ENCODE data around the gene ATP4A. TPM values are rescaled to one million over a fixed set of nuclear protein-coding genes. Genes with fewer than 3 reads are reported as not detected.

Gene ATP4A
- total RNA-seq, 2 donors from 2014 or later, result 8.2 TPM; not detected in 1

DNA sequence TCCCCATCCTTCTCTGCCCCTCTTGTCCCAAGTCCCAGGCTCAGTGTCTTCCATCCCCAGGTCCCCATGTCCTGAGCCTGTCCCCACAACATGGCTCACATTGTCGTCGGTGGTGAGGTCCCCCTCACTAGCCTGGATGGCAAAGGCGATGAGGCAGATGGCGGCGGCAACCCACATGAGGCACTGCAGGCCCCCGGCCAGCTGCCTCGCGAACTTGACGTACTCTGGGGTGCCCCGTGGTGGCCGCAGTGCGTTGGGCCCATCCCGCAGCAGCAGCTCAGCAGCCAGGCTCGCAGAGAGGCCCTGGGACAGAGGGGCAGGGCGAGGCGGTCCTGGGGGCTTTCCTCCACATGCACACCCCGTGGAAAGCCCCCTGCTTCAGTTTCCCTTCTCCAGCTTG is 1.1 kb downstream of the ATP4A start:
- Histone ChIP-seq H3K4me1 (peaks cover 76% of the 10 kb centered on the region), H3K27ac (no peak overlapping the region), H3K4me3 (no peak overlapping the region), H3K36me3 (replicated peaks in 1 of 2; ENCODE audit: insufficient read depth in 1 of 2, low read depth in 2 of 2) (no peaks in the 10 kb centered on the region), H3K9me3 (no peaks in the 10 kb centered on the region), H3K27me3 (no peaks in the 10 kb centered on the region)
- ATAC-seq (no peak), DNase-seq (no peak)
- WGBS, 2 donors, result 79 to 86% methylated on average over 8 to 17 of the region's 17 CpGs
- TF ChIP-seq POLR2A (IDR thresholded peaks at IDR 0.05), result no peak
- TF ChIP-seq, protein P1, sequence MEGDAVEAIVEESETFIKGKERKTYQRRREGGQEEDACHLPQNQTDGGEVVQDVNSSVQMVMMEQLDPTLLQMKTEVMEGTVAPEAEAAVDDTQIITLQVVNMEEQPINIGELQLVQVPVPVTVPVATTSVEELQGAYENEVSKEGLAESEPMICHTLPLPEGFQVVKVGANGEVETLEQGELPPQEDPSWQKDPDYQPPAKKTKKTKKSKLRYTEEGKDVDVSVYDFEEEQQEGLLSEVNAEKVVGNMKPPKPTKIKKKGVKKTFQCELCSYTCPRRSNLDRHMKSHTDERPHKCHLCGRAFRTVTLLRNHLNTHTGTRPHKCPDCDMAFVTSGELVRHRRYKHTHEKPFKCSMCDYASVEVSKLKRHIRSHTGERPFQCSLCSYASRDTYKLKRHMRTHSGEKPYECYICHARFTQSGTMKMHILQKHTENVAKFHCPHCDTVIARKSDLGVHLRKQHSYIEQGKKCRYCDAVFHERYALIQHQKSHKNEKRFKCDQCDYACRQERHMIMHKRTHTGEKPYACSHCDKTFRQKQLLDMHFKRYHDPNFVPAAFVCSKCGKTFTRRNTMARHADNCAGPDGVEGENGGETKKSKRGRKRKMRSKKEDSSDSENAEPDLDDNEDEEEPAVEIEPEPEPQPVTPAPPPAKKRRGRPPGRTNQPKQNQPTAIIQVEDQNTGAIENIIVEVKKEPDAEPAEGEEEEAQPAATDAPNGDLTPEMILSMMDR (IDR thresholded peaks at IDR 0.05), result no peak
- intact Hi-C loops (cut with DNase I), result no loop called here

DNA sequence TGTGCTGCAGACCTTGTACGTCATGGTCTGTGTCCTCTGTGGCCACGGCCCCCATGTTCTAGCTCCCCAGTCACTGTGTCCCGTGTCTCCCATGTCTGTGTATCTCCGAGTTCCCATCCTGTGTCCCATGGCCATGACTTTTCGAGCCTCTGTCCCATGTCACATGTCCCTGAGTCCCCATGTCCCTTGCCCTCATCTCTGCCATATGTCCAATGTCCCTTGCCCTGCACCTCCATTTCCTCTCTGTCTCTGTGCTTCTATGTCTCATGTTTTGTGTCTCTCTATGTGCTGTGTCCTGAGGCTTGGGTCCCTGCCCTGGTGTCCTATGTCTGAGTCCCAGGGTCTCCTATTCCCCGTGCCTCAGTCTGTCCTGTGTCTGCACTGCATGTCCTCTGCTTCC is 2.0 kb downstream of the ATP4A start:
- H3K27ac ChIP-seq, result peak overlapping the region in 2 of 4 donors; percentile 10 to 42
- ATAC-seq, result no peak
- TF ChIP-seq POLR2A (IDR thresholded peaks at IDR 0.05), result no peak
- TF ChIP-seq, protein P1 (IDR thresholded peaks at IDR 0.05), result no peak
- H3K36me3 ChIP-seq (replicated peaks in 1 of 2; ENCODE audit: insufficient read depth in 1 of 2, low read depth in 2 of 2), result no peaks in the 10 kb centered on the region
- H3K27me3 ChIP-seq, result no peaks in the 10 kb centered on the region
- DNase-seq, result no peak
- intact Hi-C loops (cut with DNase I), result no loop called here
- no peak overlapping the region for H3K4me3 ChIP-seq
- peaks cover 68% of the 10 kb centered on the region for H3K4me1 ChIP-seq
- 79 to 91% methylated on average over 6 of the region's 6 CpGs for WGBS, 2 donors
- no peaks in the 10 kb centered on the region for H3K9me3 ChIP-seq

DNA sequence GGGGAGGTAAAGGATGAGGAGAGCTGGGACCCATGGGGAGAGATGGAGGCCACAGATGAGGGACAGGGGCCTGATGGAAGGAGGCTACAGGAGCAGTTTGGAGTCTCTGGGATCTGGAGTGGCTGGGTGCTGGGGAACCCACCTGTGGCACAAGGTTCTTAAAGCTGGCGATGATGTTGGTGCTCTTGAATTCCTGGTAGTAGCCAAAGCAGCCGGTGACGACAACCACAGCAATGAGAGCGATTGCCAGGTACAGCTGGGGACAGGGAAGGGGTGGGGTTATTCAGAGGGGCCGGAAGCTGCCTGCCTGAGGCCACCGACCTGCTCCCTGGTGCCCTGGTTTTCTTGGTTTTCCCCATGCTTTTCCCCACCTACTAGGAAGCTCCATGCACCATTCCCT is 2.8 kb downstream of the ATP4A start:
- peak in 3 of 4 donors; percentile 66 to 82 (median 73) for DNase-seq
- TF ChIP-seq, protein P1 (IDR thresholded peaks at IDR 0.05), result no peak
- TF ChIP-seq POLR2A (IDR thresholded peaks at IDR 0.05), result peak in 2 of 3 donors; percentile 21 to 58
- peaks cover 62% of the 10 kb centered on the region for H3K4me1 ChIP-seq
- H3K9me3 ChIP-seq, result no peaks in the 10 kb centered on the region
- no peaks in the 10 kb centered on the region for H3K36me3 ChIP-seq (replicated peaks in 1 of 2; ENCODE audit: insufficient read depth in 1 of 2, low read depth in 2 of 2)
- 34 to 43% methylated on average over 6 of the region's 6 CpGs for WGBS, 2 donors
- ATAC-seq, result peak; percentile 45
- H3K27ac ChIP-seq, result peak overlapping the region in 3 of 4 donors; percentile 3 to 42 (median 10)
- H3K27me3 ChIP-seq, result no peaks in the 10 kb centered on the region
- no peak overlapping the region for H3K4me3 ChIP-seq
- intact Hi-C loops (cut with DNase I), result no loop called here

DNA sequence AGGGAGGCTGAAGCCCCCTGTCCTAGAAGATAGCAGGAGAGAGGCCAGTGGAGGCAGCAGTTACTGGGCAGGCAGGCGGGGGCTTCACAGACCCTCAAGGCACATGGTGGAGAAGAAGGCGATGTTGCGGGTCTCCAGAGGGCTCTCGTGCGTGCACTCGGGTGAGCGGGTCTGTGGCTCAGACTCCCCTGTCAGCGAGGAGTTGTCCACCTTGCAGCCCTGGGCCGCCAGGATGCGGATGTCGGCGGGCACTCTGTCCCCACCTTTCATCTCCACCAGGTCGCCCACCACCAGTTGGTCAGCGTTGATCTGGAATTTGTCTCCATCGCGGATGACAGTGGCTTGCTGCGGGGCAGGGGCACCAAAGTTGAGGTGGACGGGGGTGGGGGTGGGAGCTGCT is 3.2 kb downstream of the ATP4A start:
- no peak overlapping the region for H3K4me3 ChIP-seq

DNA sequence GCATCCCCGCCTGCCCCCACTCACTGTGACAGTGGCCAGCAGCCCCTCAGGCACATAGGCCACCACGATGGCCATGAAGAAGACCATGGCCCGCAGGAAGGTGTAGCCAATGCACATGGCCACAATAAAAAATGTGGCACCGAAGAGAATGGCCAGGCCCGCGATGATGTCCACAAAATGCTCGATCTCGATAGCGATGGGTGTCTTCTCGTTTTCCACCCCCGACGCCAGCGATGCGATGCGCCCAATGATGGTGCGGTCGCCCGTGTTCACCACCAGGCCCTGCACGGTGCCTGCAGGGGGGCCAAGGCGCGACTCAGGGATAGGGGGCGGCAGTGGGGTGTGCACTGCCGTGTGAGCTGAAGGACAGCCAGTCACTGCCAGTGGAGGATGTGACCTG is 3.7 kb downstream of the ATP4A start:
- ATAC-seq (no peak), DNase-seq (no peak)
- H3K36me3 ChIP-seq (replicated peaks in 1 of 2; ENCODE audit: insufficient read depth in 1 of 2, low read depth in 2 of 2), result no peaks in the 10 kb centered on the region
- TF ChIP-seq, protein P1 (IDR thresholded peaks at IDR 0.05), result no peak
- no peaks in the 10 kb centered on the region for H3K27me3 ChIP-seq
- peaks cover 53% of the 10 kb centered on the region for H3K4me1 ChIP-seq
- no peak overlapping the region for H3K4me3 ChIP-seq
- intact Hi-C loops (cut with DNase I), result loop anchor here (10.0 kb wide), 1 partner anchor 155 kb away; the partner anchor contains the start of gene KMT2B
- 91 to 97% methylated on average over 15 to 23 of the region's 23 CpGs for WGBS, 2 donors
- no peak overlapping the region for H3K27ac ChIP-seq
- no peaks in the 10 kb centered on the region for H3K9me3 ChIP-seq

More for the DNA sequence above, 3.2 kb downstream of the ATP4A start:
- Histone ChIP-seq H3K36me3 (replicated peaks in 1 of 2; ENCODE audit: insufficient read depth in 1 of 2, low read depth in 2 of 2) (no peaks in the 10 kb centered on the region), H3K4me1 (peaks cover 58% of the 10 kb centered on the region), H3K9me3 (no peaks in the 10 kb centered on the region), H3K27me3 (no peaks in the 10 kb centered on the region), H3K27ac (peak overlapping the region in 1 of 4 donors; percentile 42)
- intact Hi-C loops (cut with DNase I), result no loop called here
- no peak for DNase-seq
- no peak for ATAC-seq
- 88 to 90% methylated on average over 17 to 18 of the region's 18 CpGs for WGBS, 2 donors
- TF ChIP-seq, protein P1 (IDR thresholded peaks at IDR 0.05), result no peak
- TF ChIP-seq POLR2A (IDR thresholded peaks at IDR 0.05), result no peak
